Activated CD4-positive, alpha-beta T cell treated with anti-CD3 and anti-CD28 coated beads, Interleukin-2, amount 10 ng/mL, durations not matched to agents 7 days and 5 days (primary cell): Measurements from ENCODE around the gene FYCO1. TPM values are rescaled to one million over a fixed set of nuclear protein-coding genes. Genes with fewer than 3 reads are reported as not detected.
A peak's percentile ranks its signal among the peaks of the same experiment; 100 is the strongest.

Source experiments
- CTCF ChIA-PET: fragments of 350-600 bp; sonication (Branson Sonifier 250); formaldehyde crosslinking; loops from one replicate; lab custom pipeline; 2021; ENCODE audit warnings: antibody characterized with exemption; lab: Charles Lee
- POLR2A ChIA-PET: fragments of 350-600 bp; sonication (Branson Sonifier 250); formaldehyde crosslinking; loops from one replicate; lab custom pipeline; 2021; ENCODE audit warnings: antibody characterized with exemption; lab: Charles Lee
- DNase-seq: peaks from one replicate; pipeline ENCODE4 v3.0.0-alpha.2; 2020
- H3K27ac Mint-ChIP-seq: one replicate; pipeline ENCODE4 v1.8.0; 2021; ENCODE audit warnings: mild to moderate bottlenecking, moderate library complexity, mixed read lengths
- H3K27me3 Mint-ChIP-seq: one replicate; pipeline ENCODE4 v1.8.0; 2021; ENCODE audit warnings: mixed read lengths
- H3K36me3 Mint-ChIP-seq: one replicate; pipeline ENCODE4 v1.8.0; 2021; ENCODE audit warnings: low read depth, mixed read lengths
- H3K4me1 Mint-ChIP-seq: one replicate; pipeline ENCODE4 v1.8.0; 2021; ENCODE audit warnings: mixed read lengths
- H3K4me3 Mint-ChIP-seq: one replicate; pipeline ENCODE4 v1.8.0; 2021; ENCODE audit warnings: mild to moderate bottlenecking, moderate library complexity, mixed read lengths
- H3K9me3 Mint-ChIP-seq: one replicate; pipeline ENCODE4 v1.8.0; 2021; ENCODE audit warnings: mixed read lengths
- total RNA-seq, 2 experiments: library from RNA; stranded (reverse); gene quantifications; one replicate each; pipeline ENCODE4 v1.2.3, GENCODE V29; 2021

The FYCO1 gene
- total RNA-seq, 2 experiments from 2014 or later = 15.1 to 15.7 TPM

DNA sequence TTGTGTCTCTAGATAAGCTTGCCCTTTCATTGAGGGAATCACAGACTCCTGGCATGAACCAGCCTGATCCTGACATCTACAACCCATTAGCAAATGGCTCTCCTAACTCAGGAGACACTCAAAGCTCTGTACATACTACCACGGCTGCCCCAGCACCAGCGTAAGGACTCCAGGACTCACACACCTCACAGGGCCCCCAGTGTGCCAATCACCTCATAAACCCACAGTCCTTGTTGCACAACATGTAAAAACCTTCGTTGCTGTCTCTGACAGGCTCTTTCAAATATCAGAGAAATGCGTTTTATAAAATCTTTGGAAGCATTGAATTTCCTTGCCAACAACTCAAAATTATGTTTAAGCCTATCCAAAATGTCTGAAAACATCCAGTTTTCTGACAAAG lies 7.3 kb downstream of the FYCO1 start:
- no peaks in the 10 kb centered on the region for H3K27me3 Mint-ChIP-seq
- POLR2A ChIA-PET = no interaction called here
- peaks cover 54% of the 10 kb centered on the region for H3K36me3 Mint-ChIP-seq

DNA sequence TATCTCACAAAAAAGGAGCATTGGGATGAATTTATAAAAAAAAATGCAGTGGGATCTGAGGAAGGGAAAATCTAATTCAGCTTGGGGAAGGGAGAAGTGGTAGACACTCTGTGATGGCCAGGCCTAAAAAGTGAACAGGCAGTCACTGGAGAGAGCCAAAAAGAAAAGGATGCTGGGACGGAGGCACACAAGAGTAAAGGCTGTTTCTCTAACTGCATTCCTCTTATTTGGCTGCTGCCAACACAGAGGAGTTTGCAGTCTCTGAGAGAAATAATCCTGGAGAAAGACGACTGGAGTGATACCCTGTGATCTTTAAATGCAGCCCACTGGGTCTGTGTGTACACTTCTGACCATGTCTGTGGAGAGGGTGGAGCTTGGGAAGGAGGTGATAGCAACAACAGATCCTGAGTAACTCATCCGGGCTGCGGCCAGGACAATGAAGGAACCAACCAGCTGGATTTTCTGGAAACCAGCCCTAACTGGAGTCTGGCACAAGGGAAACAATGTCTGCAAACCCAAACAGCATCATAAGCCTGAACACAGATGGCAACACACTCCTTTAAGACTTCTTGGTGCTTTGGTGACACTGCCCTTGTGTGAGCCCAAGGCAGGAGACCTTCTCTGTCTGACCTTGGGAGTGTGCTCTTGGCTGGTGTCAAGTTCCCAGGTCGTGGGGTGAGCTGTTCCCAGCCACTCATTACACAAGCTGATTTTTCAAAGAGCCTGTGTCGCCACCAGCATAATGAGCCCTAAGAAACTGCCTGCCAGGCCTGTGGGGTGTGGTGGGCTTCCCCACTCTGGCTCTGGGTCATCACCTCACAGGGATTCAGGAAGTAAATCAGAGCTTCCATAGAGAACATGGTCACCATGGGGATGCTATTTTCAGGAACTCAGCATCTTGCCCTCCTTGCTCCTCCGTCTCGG lies 8.0 kb downstream of the FYCO1 start:
- Mint-ChIP-seq H3K9me3 (no peaks in the 10 kb centered on the region), H3K4me3 (no peak overlapping the region), H3K36me3 (peaks cover 54% of the 10 kb centered on the region), H3K27me3 (no peaks in the 10 kb centered on the region), H3K4me1 (peaks cover 52% of the 10 kb centered on the region), H3K27ac (no peak overlapping the region)
- DNase-seq = no peak
- ChIA-PET POLR2A (no interaction called here), CTCF (interaction anchor here (0.7 to 0.9 kb wide), 2 partner anchors 11 to 220 kb away, joined by 3 read pairs; partner anchors contain the start of gene CCR1)

More for the DNA sequence above, 7.3 kb downstream of the FYCO1 start:
- CTCF ChIA-PET = interaction anchor here (1.2 kb wide), 1 partner anchor 11 kb away, joined by 3 read pairs; no protein-coding TSS in a partner anchor
- Mint-ChIP-seq H3K4me1 (peaks cover 59% of the 10 kb centered on the region), H3K9me3 (peaks cover 2% of the 10 kb centered on the region), H3K27ac (peak overlapping the region; percentile 47), H3K4me3 (no peak overlapping the region)
- no peak for DNase-seq

DNA sequence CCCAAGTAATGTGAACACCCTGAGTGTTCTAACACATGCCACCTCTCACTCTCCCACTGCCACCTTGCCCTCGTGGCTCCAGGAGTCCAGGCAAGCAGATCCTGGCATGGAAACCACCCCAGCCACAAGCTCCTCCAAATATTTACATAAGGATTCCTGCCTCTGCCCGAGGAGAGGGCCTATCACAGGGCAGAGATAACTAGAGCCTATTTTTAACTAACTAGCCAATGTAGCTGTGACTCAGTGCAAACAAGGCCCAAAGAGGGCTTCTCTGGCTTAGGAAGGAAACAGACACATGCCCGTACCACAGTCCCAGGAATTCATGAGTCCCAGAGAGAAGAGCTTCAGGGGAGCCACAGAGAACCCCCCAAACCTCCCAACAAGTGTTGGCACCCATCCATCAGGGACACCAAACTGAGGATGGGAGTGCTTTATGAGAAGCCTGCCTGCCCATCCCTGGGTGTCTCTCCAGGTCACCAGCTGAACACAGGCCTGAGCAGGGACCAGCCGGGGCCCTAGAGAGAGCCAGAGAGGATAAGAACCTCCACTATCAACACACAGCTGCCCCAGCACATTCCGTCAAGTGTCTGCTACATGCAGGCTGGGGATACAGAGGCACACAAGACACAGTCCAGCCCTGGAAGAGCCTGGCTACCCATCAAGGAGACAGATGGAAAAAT lies 9.2 kb downstream of the FYCO1 start:
- Mint-ChIP-seq H3K27me3 (no peaks in the 10 kb centered on the region), H3K4me3 (no peak overlapping the region), H3K9me3 (no peaks in the 10 kb centered on the region), H3K4me1 (peaks cover 47% of the 10 kb centered on the region), H3K27ac (no peak overlapping the region), H3K36me3 (peaks cover 55% of the 10 kb centered on the region)
- CTCF ChIA-PET = interaction anchor here (0.6 to 1.0 kb wide), 3 partner anchors 18 to 253 kb away, joined by 3 read pairs; no protein-coding TSS in a partner anchor
- DNase-seq = no peak
- POLR2A ChIA-PET = no interaction called here

DNA sequence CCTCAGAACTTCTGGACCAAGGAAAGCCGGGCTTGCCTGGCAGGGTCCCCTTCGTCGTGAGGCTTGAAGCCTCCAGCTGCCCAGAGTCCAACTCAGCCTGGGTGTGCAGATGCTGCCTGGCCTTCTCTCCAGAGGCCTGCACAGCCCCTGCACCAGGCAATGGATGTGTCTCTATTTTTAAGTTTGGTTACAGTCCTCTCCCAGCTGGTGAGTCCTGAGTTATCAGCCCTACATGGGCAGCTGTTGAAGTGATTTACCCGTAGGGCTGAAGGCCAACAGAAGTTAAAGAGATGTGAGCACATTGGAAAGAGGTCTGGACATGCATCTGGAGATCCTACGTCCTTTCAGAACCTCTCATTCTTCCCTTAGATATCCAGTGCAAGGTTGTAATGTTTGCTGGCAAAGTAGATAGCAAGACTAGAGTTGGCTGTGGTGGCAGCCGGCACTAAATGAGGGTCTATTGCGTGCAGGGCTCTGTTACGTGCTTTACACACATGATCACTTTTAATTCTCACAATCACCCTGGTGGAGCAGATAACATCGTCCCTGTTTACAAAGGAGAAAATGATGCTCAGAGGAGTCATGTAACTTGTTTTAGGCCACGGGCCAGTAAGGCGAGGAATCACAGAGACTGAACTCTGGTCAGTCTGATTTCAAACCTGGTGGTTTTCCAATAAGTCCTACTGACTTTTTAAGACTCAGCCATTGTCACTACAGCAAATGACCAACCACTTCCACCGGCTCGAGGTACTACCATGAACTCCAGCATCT lies 9.9 kb downstream of the FYCO1 start:
- Mint-ChIP-seq H3K27me3 (no peaks in the 10 kb centered on the region), H3K27ac (no peak overlapping the region), H3K4me1 (peaks cover 51% of the 10 kb centered on the region), H3K4me3 (no peak overlapping the region), H3K36me3 (peaks cover 59% of the 10 kb centered on the region), H3K9me3 (no peaks in the 10 kb centered on the region)
- no peak for DNase-seq
- ChIA-PET CTCF (interaction anchor here (1.0 to 6.3 kb wide), 5 partner anchors 9 to 91 kb away, joined by 3 to 45 read pairs (median 4); partner anchors contain the start of gene FYCO1), POLR2A (no interaction called here)

- no peak overlapping the region for H3K4me3 Mint-ChIP-seq
- POLR2A ChIA-PET = interaction anchor here (0.6 kb wide), 1 partner anchor 62 kb away, joined by 3 read pairs; no protein-coding TSS in a partner anchor
- H3K4me1 Mint-ChIP-seq = peaks cover 53% of the 10 kb centered on the region
- peaks cover 62% of the 10 kb centered on the region for H3K36me3 Mint-ChIP-seq
- H3K27me3 Mint-ChIP-seq = no peaks in the 10 kb centered on the region
- no peak for DNase-seq
- no peaks in the 10 kb centered on the region for H3K9me3 Mint-ChIP-seq
- no peak overlapping the region for H3K27ac Mint-ChIP-seq
- CTCF ChIA-PET = interaction anchor here (0.7 to 6.3 kb wide), 7 partner anchors 8 to 92 kb away, joined by 3 to 45 read pairs (median 4); partner anchors contain the start of gene FYCO1
Measured at GRCh38 chr3:45984331-45985312, 11.0 kb downstream of the FYCO1 start.

GRCh38 chr3:45983770-45984169 lies 11.9 kb downstream of the FYCO1 start:
- CTCF ChIA-PET = interaction anchor here (1.1 to 6.3 kb wide), 4 partner anchors 11 to 33 kb away, joined by 3 to 45 read pairs (median 6); partner anchors contain the start of gene FYCO1
- Mint-ChIP-seq H3K9me3 (no peaks in the 10 kb centered on the region), H3K27me3 (no peaks in the 10 kb centered on the region), H3K36me3 (peaks cover 68% of the 10 kb centered on the region), H3K27ac (no peak overlapping the region), H3K4me1 (peaks cover 55% of the 10 kb centered on the region), H3K4me3 (no peak overlapping the region)
- no peak for DNase-seq
- POLR2A ChIA-PET = interaction anchor here (0.6 kb wide), 1 partner anchor 61 kb away, joined by 3 read pairs; no protein-coding TSS in a partner anchor

- ChIA-PET CTCF (interaction anchor here (0.7 to 6.3 kb wide), 5 partner anchors 14 to 1728 kb away, joined by 3 to 45 read pairs (median 3); partner anchors contain the start of gene FYCO1), POLR2A (no interaction called here)
- no peak for DNase-seq
- H3K9me3 Mint-ChIP-seq = peaks cover 2% of the 10 kb centered on the region
- H3K27ac Mint-ChIP-seq = no peak overlapping the region
- H3K4me3 Mint-ChIP-seq = no peak overlapping the region
- H3K4me1 Mint-ChIP-seq = peaks cover 60% of the 10 kb centered on the region
- peaks cover 82% of the 10 kb centered on the region for H3K36me3 Mint-ChIP-seq
- H3K27me3 Mint-ChIP-seq = no peaks in the 10 kb centered on the region
Measured at GRCh38 chr3:45981346-45982074, 14.1 kb downstream of the FYCO1 start.

- Mint-ChIP-seq H3K27me3 (no peaks in the 10 kb centered on the region), H3K27ac (no peak overlapping the region), H3K9me3 (peaks cover 2% of the 10 kb centered on the region), H3K36me3 (peaks cover 85% of the 10 kb centered on the region), H3K4me3 (no peak overlapping the region), H3K4me1 (peaks cover 67% of the 10 kb centered on the region)
- POLR2A ChIA-PET = interaction anchor here (0.7 kb wide), 1 partner anchor 369 kb away, joined by 7 read pairs; no protein-coding TSS in a partner anchor
- DNase-seq = no peak
- CTCF ChIA-PET = interaction anchor here (0.7 to 6.3 kb wide), 6 partner anchors 14 to 1729 kb away, joined by 3 to 45 read pairs (median 3); partner anchors contain the start of gene FYCO1
Measured at GRCh38 chr3:45980819-45981218, 14.8 kb downstream of the FYCO1 start.

DNA sequence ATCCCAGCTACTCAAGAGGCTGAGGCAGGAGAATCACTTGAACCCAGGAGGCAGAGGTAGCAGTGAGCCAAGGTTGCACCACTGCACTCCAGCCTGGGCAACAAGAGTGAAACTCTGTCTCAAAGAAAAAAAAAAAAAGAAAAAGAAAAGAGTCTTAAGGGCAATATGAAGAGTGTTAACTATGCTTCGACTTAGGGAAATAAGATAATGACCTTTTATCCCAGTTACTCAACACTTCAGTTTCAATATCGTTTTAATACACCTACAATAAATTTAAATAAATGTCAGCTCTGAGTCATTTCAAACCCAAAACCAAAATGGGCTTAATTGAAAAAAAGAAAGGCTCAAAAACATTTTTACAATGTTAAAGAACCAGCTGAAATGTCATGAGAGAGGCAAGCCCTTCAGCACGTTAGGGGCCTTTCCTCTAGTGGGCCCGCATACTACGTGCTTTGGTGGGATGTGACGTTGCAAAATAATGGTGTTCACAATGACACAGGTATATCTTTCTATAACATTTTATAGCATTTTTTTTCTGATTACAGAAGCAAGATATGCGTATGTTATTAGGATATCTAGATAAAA lies 15.3 kb downstream of the FYCO1 start:
- CTCF ChIA-PET = interaction anchor here (0.7 to 6.3 kb wide), 5 partner anchors 15 to 44 kb away, joined by 3 to 45 read pairs (median 3); partner anchors contain the start of gene FYCO1
- POLR2A ChIA-PET = interaction anchor here (0.7 kb wide), 1 partner anchor 370 kb away, joined by 7 read pairs; no protein-coding TSS in a partner anchor
- Mint-ChIP-seq H3K9me3 (peaks cover 2% of the 10 kb centered on the region), H3K4me1 (peaks cover 72% of the 10 kb centered on the region), H3K4me3 (no peak overlapping the region), H3K27ac (peak overlapping the region; percentile 26), H3K27me3 (no peaks in the 10 kb centered on the region), H3K36me3 (peaks cover 90% of the 10 kb centered on the region)
- no peak for DNase-seq

GRCh38 chr3:45979378-45979777 lies 16.2 kb downstream of the FYCO1 start:
- H3K27ac Mint-ChIP-seq = peak overlapping the region; percentile 95
- DNase-seq = no peak
- H3K9me3 Mint-ChIP-seq = peaks cover 2% of the 10 kb centered on the region
- CTCF ChIA-PET = interaction anchor here (1.0 to 6.3 kb wide), 4 partner anchors 12 to 24 kb away, joined by 3 to 45 read pairs (median 4); partner anchors contain the start of gene FYCO1
- H3K36me3 Mint-ChIP-seq = peaks cover 89% of the 10 kb centered on the region
- H3K4me3 Mint-ChIP-seq = no peak overlapping the region
- POLR2A ChIA-PET = no interaction called here
- H3K4me1 Mint-ChIP-seq = peaks cover 78% of the 10 kb centered on the region
- no peaks in the 10 kb centered on the region for H3K27me3 Mint-ChIP-seq
